A673 (cell line): ENCODE data around the gene RBM5. TPM values are rescaled to one million over a fixed set of nuclear protein-coding genes. Genes with fewer than 3 reads are reported as not detected.

ENCODE experiments used
- BruUV-seq: library from RNA; stranded (reverse); fragments of 400-500 nt; replicated peaks from 2 replicates; lab custom pipeline; 2021; lab: Mats Ljungman, UMichigan
- CTCF ChIA-PET: fragments of 300-600 bp; sonication (Branson Sonifier 250); formaldehyde crosslinking; loops from one replicate; lab custom pipeline; 2022; ENCODE audit warnings: antibody characterized with exemption; lab: Charles Lee
- POLR2A ChIA-PET: fragments of 300-600 bp; sonication (Branson Sonifier 250); formaldehyde crosslinking; loops from one replicate; lab custom pipeline; 2022; ENCODE audit warnings: antibody characterized with exemption; ENCODE audit not compliant: low non-redundant PET; lab: Charles Lee
- DNase-seq: peaks from one replicate; pipeline ENCODE4 v3.0.0-alpha.2; 2015; ENCODE audit warnings: low spot score
- H3K27ac ChIP-seq: fragments of 200-600 bp; sonication (generic); 2 replicates; pipeline ENCODE4 v1.5.1; 2016; ENCODE audit warnings: mixed run types, low read depth, mild to moderate bottlenecking, mixed read lengths, antibody characterized with exemption, low read length; ENCODE audit not compliant: poor library complexity, severe bottlenecking
- H3K27me3 ChIP-seq: fragments of 200-600 bp; sonication (generic); replicated peaks from 2 replicates; pipeline ENCODE4 v1.6.1; 2017; ENCODE audit warnings: mixed run types, low read depth, mild to moderate bottlenecking, mixed read lengths, antibody characterized with exemption, low read length; ENCODE audit not compliant: insufficient read depth, poor library complexity
- H3K36me3 ChIP-seq: fragments of 200-600 bp; sonication (generic); 2 replicates; pipeline ENCODE4 v1.6.1; 2016; ENCODE audit warnings: mixed run types, mild to moderate bottlenecking, mixed read lengths, antibody characterized with exemption, low read length; ENCODE audit not compliant: insufficient read depth, poor library complexity, severe bottlenecking
- H3K4me1 ChIP-seq: fragments of 200-600 bp; sonication (generic); 2 replicates; pipeline ENCODE4 v1.6.1; 2017; ENCODE audit warnings: mixed run types, mild to moderate bottlenecking, mixed read lengths, antibody characterized with exemption, low read length; ENCODE audit not compliant: insufficient read depth, poor library complexity, severe bottlenecking
- H3K4me3 ChIP-seq: fragments of 200-600 bp; sonication (generic); 2 replicates; pipeline ENCODE4 v1.5.1; 2016; ENCODE audit warnings: low read depth, mixed run types, mild to moderate bottlenecking, mixed read lengths, low read length; ENCODE audit not compliant: poor library complexity, severe bottlenecking
- H3K9me3 ChIP-seq: fragments of 200-600 bp; sonication (generic); 2 replicates; pipeline ENCODE4 v1.6.1; 2016; ENCODE audit warnings: mixed run types, low read depth, mild to moderate bottlenecking, mixed read lengths, antibody characterized with exemption, low read length; ENCODE audit not compliant: poor library complexity, severe bottlenecking
- EZH2 ChIP-seq: fragments of 200-600 bp; sonication (generic); IDR thresholded peaks from 2 replicates; pipeline ENCODE4 v1.6.1; 2017; ENCODE audit warnings: borderline replicate concordance, low read depth, mild to moderate bottlenecking, mixed read lengths, antibody characterized with exemption, low read length; ENCODE audit not compliant: poor library complexity, severe bottlenecking
- intact Hi-C: fragments of 100-400 bp; cut with micrococcal nuclease; formaldehyde crosslinking; loops from one replicate; pipeline ENCODE4 v1.10.0; 2022; ENCODE audit not compliant: unreplicated experiment
- total RNA-seq: library from RNA; stranded (reverse); gene quantifications from 2 replicates; pipeline ENCODE4 v1.2.3, GENCODE V29; 2021
- TF ChIP-seq, protein P1 (sequence below): fragments of 300-800, 200-600 bp; sonication (generic); conservative IDR thresholded peaks from 2 replicates; pipeline ENCODE4 v1.5.1; 2017; ENCODE audit warnings: low read depth, mild to moderate bottlenecking, antibody characterized with exemption, low read length, moderate library complexity, mixed read lengths

The RBM5 gene
- total RNA-seq, 1 experiment from 2014 or later = 80.6 TPM

DNA sequence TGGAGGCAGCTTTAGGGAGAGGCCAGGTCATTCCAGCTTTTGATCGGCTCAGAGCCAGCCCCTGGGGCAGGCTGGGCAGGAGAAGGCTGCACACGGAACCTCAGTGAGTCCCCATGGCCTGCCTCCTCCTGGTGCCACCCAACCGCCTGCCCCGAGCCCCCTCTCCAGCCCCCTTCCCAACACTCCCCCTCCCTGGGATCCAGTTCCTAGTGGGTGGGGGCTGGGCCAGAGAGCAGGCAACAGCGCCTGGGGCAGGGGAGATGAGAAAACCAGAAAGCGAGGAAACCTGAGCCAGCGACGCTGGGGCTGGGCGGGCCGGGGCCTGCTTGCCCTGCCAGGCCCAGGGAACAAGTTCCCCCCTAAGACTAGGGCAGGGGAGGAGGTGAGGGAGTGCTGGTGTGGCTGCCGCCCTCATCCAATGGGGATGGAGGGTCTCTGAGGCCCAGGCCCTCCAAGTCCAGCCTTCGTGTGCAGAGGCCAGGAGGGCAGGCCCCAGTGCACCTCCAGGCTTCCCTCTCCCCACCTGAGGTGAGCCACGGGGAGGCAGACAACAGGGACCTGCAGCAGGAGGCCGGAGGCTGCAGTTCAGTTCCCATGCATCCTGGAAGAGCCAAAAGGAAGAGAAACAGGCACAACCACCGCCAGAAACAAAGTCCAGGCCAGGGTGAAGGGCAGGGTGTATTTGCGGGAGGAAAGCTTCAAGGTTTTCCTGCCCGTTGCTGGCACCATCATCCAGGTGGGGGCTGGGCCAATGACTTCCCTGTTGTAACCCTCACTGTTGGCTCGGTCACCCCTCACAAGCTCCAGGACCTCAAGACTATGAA lies 62.4 kb downstream of the RBM5 start:
- Histone ChIP-seq H3K4me3 (no peak overlapping the region), H3K27me3 (no peaks in the 10 kb centered on the region), H3K27ac (no peak overlapping the region), H3K36me3 (no peaks in the 10 kb centered on the region), H3K9me3 (no peaks in the 10 kb centered on the region), H3K4me1 (peaks cover 8% of the 10 kb centered on the region)
- POLR2A ChIA-PET = no interaction called here
- CTCF ChIA-PET = no interaction called here
- no peak for TF ChIP-seq EZH2
- TF ChIP-seq, protein P1, sequence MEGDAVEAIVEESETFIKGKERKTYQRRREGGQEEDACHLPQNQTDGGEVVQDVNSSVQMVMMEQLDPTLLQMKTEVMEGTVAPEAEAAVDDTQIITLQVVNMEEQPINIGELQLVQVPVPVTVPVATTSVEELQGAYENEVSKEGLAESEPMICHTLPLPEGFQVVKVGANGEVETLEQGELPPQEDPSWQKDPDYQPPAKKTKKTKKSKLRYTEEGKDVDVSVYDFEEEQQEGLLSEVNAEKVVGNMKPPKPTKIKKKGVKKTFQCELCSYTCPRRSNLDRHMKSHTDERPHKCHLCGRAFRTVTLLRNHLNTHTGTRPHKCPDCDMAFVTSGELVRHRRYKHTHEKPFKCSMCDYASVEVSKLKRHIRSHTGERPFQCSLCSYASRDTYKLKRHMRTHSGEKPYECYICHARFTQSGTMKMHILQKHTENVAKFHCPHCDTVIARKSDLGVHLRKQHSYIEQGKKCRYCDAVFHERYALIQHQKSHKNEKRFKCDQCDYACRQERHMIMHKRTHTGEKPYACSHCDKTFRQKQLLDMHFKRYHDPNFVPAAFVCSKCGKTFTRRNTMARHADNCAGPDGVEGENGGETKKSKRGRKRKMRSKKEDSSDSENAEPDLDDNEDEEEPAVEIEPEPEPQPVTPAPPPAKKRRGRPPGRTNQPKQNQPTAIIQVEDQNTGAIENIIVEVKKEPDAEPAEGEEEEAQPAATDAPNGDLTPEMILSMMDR = no peak
- DNase-seq = no peak
- no TSS peak for BruUV-seq
- intact Hi-C loops = no loop called here

DNA sequence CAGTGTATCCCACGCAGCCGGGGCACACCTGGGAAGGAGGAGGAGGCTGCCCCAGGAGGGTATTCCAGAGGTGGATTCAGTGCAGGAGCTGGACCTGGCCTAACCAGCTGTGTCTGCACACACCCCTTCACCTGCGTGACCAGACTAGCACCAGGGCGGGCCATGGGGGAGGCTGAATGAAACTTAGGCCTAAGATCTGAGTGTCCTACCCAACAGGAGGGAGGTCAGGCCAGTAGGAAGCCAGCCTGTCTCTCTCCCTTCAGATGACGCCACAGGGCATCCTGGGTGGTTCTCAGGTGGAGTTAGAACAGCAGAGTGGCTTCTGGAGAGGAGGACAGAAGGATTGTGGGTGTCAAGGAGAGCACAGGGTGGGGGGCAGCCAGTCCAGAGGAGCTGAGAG lies 63.0 kb downstream of the RBM5 start:
- H3K36me3 ChIP-seq = no peaks in the 10 kb centered on the region
- POLR2A ChIA-PET = no interaction called here
- intact Hi-C loops = no loop called here
- no peak for DNase-seq
- CTCF ChIA-PET = no interaction called here
- H3K9me3 ChIP-seq = no peaks in the 10 kb centered on the region
- BruUV-seq = no TSS peak
- no peak overlapping the region for H3K4me3 ChIP-seq
- no peak overlapping the region for H3K27ac ChIP-seq
- no peaks in the 10 kb centered on the region for H3K27me3 ChIP-seq
- peaks cover 2% of the 10 kb centered on the region for H3K4me1 ChIP-seq
- TF ChIP-seq, protein P1 = no peak
- no peak for TF ChIP-seq EZH2

DNA sequence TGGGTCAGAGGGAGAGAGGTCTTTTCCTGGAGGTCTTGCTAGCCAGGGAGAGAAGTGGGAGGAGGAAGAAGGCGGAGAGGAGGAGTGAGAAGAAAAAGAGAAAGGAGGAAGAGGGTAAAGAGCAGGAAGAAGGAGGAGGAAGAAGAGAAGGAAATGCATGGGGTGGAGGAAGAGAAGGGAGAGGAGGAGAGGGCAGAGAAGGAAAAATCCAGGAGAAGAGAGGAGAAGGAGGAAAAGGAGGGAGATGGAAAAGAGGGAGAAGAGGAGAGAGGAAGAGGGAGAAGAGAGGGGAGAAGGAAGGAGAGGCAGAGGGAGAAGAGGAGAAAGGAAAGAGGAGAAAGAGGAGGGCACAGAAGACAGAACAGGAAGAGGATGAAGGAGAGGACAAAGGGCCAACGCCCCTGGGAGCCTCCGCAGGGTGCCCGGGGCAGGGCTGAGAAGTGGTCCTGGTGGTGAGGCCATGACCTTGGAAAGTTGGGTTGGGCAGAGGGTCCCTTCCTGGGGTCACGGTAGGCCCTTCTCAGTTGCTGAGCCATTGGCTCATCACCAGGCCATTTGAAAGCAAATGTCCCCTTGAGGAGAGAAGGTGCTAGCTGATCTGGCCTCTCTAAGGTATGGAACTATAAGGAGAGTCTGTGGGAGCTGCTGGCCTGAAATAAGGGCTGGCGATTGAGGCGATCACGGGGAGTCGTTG lies 65.2 kb downstream of the RBM5 start:
- POLR2A ChIA-PET = no interaction called here
- no TSS peak for BruUV-seq

More for the DNA sequence above, 65.2 kb downstream of the RBM5 start:
- no peaks in the 10 kb centered on the region for H3K27me3 ChIP-seq
- CTCF ChIA-PET = no interaction called here
- TF ChIP-seq EZH2 = no peak
- TF ChIP-seq, protein P1 = no peak
- H3K4me1 ChIP-seq = no peaks in the 10 kb centered on the region
- H3K36me3 ChIP-seq = no peaks in the 10 kb centered on the region
- no peak for DNase-seq
- H3K9me3 ChIP-seq = no peaks in the 10 kb centered on the region
- H3K4me3 ChIP-seq = peak overlapping the region; percentile 50
- intact Hi-C loops = no loop called here
- no peak overlapping the region for H3K27ac ChIP-seq
